ENCODE data around the gene OVOL3. TPM values are rescaled to one million over a fixed set of nuclear protein-coding genes. Genes with fewer than 3 reads are reported as not detected.

Gene OVOL3
- total and polyA plus RNA-seq, 11 donors = not detected

GRCh38 chr19:36106441-36106840 lies 4.5 kb upstream of the OVOL3 start:
- WGBS, 4 donors = 56 to 87% (median 59%) methylated on average over 6 of the region's 6 CpGs
- Histone ChIP-seq H3K27me3 (no peaks in the 10 kb centered on the region), H3K36me3 (peaks cover 0 to 29% (median 8%) of the 10 kb centered on the region in 9 donors), H3K4me3 (no peak overlapping the region), H3K27ac (peak overlapping the region in 6 of 12 donors; percentile 9 to 37 (median 28)), H3K4me1 (peaks cover 0 to 9% (median under 1%) of the 10 kb centered on the region in 12 donors), H3K9me3 (no peaks in the 10 kb centered on the region)
- no peak for TF ChIP-seq POLR2A (IDR thresholded peaks at IDR 0.05)
- TF ChIP-seq CTCF (IDR thresholded peaks at IDR 0.05) = no peak
- DNase-seq = peak in 1 of 5 donors; percentile 61
- peak in 3 of 4 donors; percentile 11 to 68 (median 53) for ATAC-seq
- intact Hi-C loops (cut with DNase I) = loop anchor here in 1 of 10 donors (5.0 kb wide), 1 partner anchor 49 kb away; no protein-coding TSS in a partner anchor

GRCh38 chr19:36106991-36107390 lies 4.0 kb upstream of the OVOL3 start:
- TF ChIP-seq CTCF (IDR thresholded peaks at IDR 0.05) (no peak), POLR2A (IDR thresholded peaks at IDR 0.05) (no peak)
- intact Hi-C loops (cut with DNase I) = loop anchor here in 1 of 10 donors (5.0 kb wide), 1 partner anchor 50 kb away; no protein-coding TSS in a partner anchor

GRCh38 chr19:36108684-36109083 lies 2.3 kb upstream of the OVOL3 start:
- WGBS, 4 donors = 91 to 97% (median 95%) methylated on average over 3 of the region's 3 CpGs
- peaks cover 0 to 39% (median 28%) of the 10 kb centered on the region in 9 donors for H3K36me3 ChIP-seq
- no peak overlapping the region for H3K4me3 ChIP-seq
- no peak for ATAC-seq
- H3K4me1 ChIP-seq = peaks cover 0 to 8% (median 4%) of the 10 kb centered on the region in 12 donors
- TF ChIP-seq POLR2A (IDR thresholded peaks at IDR 0.05) (no peak), CTCF (IDR thresholded peaks at IDR 0.05) (no peak)
- no peak overlapping the region for H3K27ac ChIP-seq
- no peaks in the 10 kb centered on the region for H3K9me3 ChIP-seq
- intact Hi-C loops (cut with DNase I) = loop anchor here in 1 of 10 donors (5.0 kb wide), 1 partner anchor 51 kb away; no protein-coding TSS in a partner anchor
- no peak for DNase-seq
- H3K27me3 ChIP-seq = no peaks in the 10 kb centered on the region

More at GRCh38 chr19:36106991-36107390, 4.0 kb upstream of the OVOL3 start:
- no peak for DNase-seq
- WGBS, 4 donors = 94 to 100% (median 97%) methylated on average over 5 of the region's 5 CpGs
- ATAC-seq = no peak
- Histone ChIP-seq H3K9me3 (no peaks in the 10 kb centered on the region), H3K4me3 (no peak overlapping the region), H3K27me3 (no peaks in the 10 kb centered on the region), H3K27ac (peak overlapping the region in 1 of 12 donors; percentile 37), H3K4me1 (peaks cover 0 to 6% (median 0%) of the 10 kb centered on the region in 12 donors), H3K36me3 (peaks cover 0 to 34% (median 13%) of the 10 kb centered on the region in 9 donors)

GRCh38 chr19:36111200-36111539 lies 227 bp downstream of the OVOL3 start:
- WGBS, 4 donors = 79 to 84% (median 81%) methylated on average over 8 to 13 of the region's 13 CpGs

More at GRCh38 chr19:36111200-36111539, 227 bp downstream of the OVOL3 start:
- Histone ChIP-seq H3K4me1 (peaks cover under 1 to 23% (median 13%) of the 10 kb centered on the region in 12 donors), H3K4me3 (no peak overlapping the region), H3K36me3 (peaks cover 0 to 33% (median 28%) of the 10 kb centered on the region in 9 donors), H3K27me3 (no peaks in the 10 kb centered on the region), H3K9me3 (no peaks in the 10 kb centered on the region), H3K27ac (no peak overlapping the region)
- no peak for ATAC-seq
- no peak for TF ChIP-seq CTCF (IDR thresholded peaks at IDR 0.05)
- TF ChIP-seq POLR2A (IDR thresholded peaks at IDR 0.05) = no peak
- DNase-seq = no peak
- intact Hi-C loops (cut with DNase I) = loop anchor here in 5 of 10 donors (5.0 to 10.0 kb wide), 4 partner anchors 54 to 119 kb away; partner anchors contain the start of gene SDHAF1 (in 3 of the 5)
